H1 (cell line): ENCODE results near the gene TM9SF3. TPM values are rescaled to one million over a fixed set of nuclear protein-coding genes. Genes with fewer than 3 reads are reported as not detected.

Experiments
- CTCF ChIA-PET: fragments of 300-600 bp; sonication (Branson Sonifier 250); formaldehyde crosslinking; loops from one replicate; lab custom pipeline; 2021; ENCODE audit not compliant: partially characterized antibody; lab: Charles Lee
- POLR2A ChIA-PET: fragments of 300-600 bp; sonication (Branson Sonifier 250); formaldehyde crosslinking; loops from one replicate; lab custom pipeline; 2021; ENCODE audit warnings: inconsistent platforms; ENCODE audit not compliant: partially characterized antibody; lab: Charles Lee
- DNase-seq, 2 experiments: peaks; one replicate each; pipeline versions ENCODE4 v3.0.0 to v3.0.0-alpha.2; 2010 to 2022; ENCODE audit warnings: low spot score in 2 of 2, low read depth in 1 of 2, mixed read lengths in 1 of 2
- FAIRE-seq: peaks from 2 replicates; lab custom pipeline; 2011; peaks lifted over from hg19 to GRCh38; lab: Jason Lieb, UNC
- H2AFZ ChIP-seq: 2 replicates; pipeline ENCODE4 v1.8.1; 2012; ENCODE audit warnings: low read length, inconsistent platforms
- H2AK5ac ChIP-seq: 2 replicates; pipeline ENCODE4 v1.6.1; 2013; ENCODE audit warnings: low read depth, low read length
- H2BK120ac ChIP-seq: replicated peaks from 2 replicates; pipeline ENCODE3; 2013; ENCODE audit warnings: low read depth, low read length, inconsistent platforms
- H2BK12ac ChIP-seq: 2 replicates; pipeline ENCODE4 v1.6.1; 2013; ENCODE audit warnings: low read depth, low read length
- H2BK15ac ChIP-seq: 2 replicates; pipeline ENCODE4 v1.6.1; 2013; ENCODE audit warnings: low read length
- H2BK20ac ChIP-seq: 2 replicates; pipeline ENCODE4 v1.6.1; 2013; ENCODE audit warnings: low read length
- H2BK5ac ChIP-seq: 2 replicates; pipeline ENCODE4 v1.6.1; 2013; ENCODE audit warnings: low read depth, low read length
- H3K14ac ChIP-seq: 2 replicates; pipeline ENCODE4 v1.6.1; 2013; ENCODE audit warnings: inconsistent platforms; ENCODE audit not compliant: insufficient read length
- H3K18ac ChIP-seq: 2 replicates; pipeline ENCODE4 v1.6.1; 2013; ENCODE audit warnings: low read length; ENCODE audit errors: extremely low read depth
- H3K23ac ChIP-seq: 2 replicates; pipeline ENCODE4 v1.6.1; 2013; ENCODE audit warnings: inconsistent platforms; ENCODE audit not compliant: insufficient read length
- H3K23me2 ChIP-seq: 2 replicates; pipeline ENCODE4 v1.6.1; 2013; ENCODE audit warnings: low read depth, low read length
- H3K27ac ChIP-seq: 2 replicates; pipeline ENCODE4 v1.6.1; 2011; ENCODE audit warnings: low read depth, low read length, inconsistent platforms
- H3K27me3 ChIP-seq, 4 experiments: replicated peaks in 1 of 4; 1 replicate in 1 of 4; 2 replicates in 3 of 4; pipeline versions ENCODE4 v1.6.1 to v1.8.1; 2011 to 2013; ENCODE audit warnings: low read length in 3 of 4, mild to moderate bottlenecking in 3 of 4, inconsistent platforms in 2 of 4, mixed read lengths in 2 of 4, moderate library complexity in 1 of 4; ENCODE audit not compliant: control insufficient read depth in 3 of 4, insufficient read depth in 3 of 4; ENCODE audit errors: extremely low read depth in 1 of 4
- H3K36me3 ChIP-seq, 4 experiments: 2 replicates each; pipeline versions ENCODE4 v1.6.1 to v1.8.1; 2011 to 2013; ENCODE audit warnings: mild to moderate bottlenecking in 4 of 4, low read length in 3 of 4, moderate library complexity in 2 of 4, control low read depth in 1 of 4, inconsistent platforms in 1 of 4; ENCODE audit not compliant: insufficient read depth in 4 of 4, control insufficient read depth in 2 of 4
- H3K4ac ChIP-seq: replicated peaks from 2 replicates; pipeline ENCODE3; 2013; ENCODE audit warnings: low read length, low read depth, mixed read lengths, inconsistent platforms; ENCODE audit not compliant: insufficient read length
- H3K4me1 ChIP-seq, 4 experiments: replicated peaks in 1 of 4; 1 replicate in 1 of 4; 2 replicates in 3 of 4; pipeline versions ENCODE4 v1.6.1 to v1.8.1; 2011 to 2013; ENCODE audit warnings: low read length in 3 of 4, inconsistent platforms in 2 of 4, mixed read lengths in 1 of 4; ENCODE audit not compliant: insufficient read depth in 4 of 4, control insufficient read depth in 3 of 4
- H3K4me2 ChIP-seq, 2 experiments: 2 replicates each; pipeline versions ENCODE4 v1.6.1 to v1.8.1; 2011 to 2013; ENCODE audit warnings: low read depth in 2 of 2, low read length in 2 of 2, control low read depth in 1 of 2, inconsistent platforms in 1 of 2, mild to moderate bottlenecking in 1 of 2; ENCODE audit not compliant: insufficient read depth in 1 of 2
- H3K4me3 ChIP-seq, 4 experiments: fragments of 200-600, 300-600 bp in 1 of 4; sonication (generic), shearing (Covaris generic), sonication (Bioruptor Twin) in 1 of 4; 2 replicates each; pipeline versions ENCODE4 v1.5.1 to v1.8.1; 2011 to 2016; ENCODE audit warnings: low read length in 4 of 4, low read depth in 3 of 4, control low read depth in 2 of 4, inconsistent platforms in 2 of 4, mild to moderate bottlenecking in 2 of 4, mixed read lengths in 1 of 4, moderate library complexity in 1 of 4; ENCODE audit not compliant: insufficient read depth in 2 of 4; ENCODE audit errors: extremely low read depth in 1 of 4
- H3K56ac ChIP-seq: replicated peaks from 2 replicates; pipeline ENCODE3; 2013; ENCODE audit warnings: low read depth, mild to moderate bottlenecking, mixed read lengths, low read length, inconsistent platforms; ENCODE audit not compliant: insufficient read length
- H3K79me1 ChIP-seq: 2 replicates; pipeline ENCODE4 v1.6.1; 2013; ENCODE audit warnings: low read depth, low read length, control low read depth
- H3K79me2 ChIP-seq, 2 experiments: 2 replicates each; pipeline versions ENCODE4 v1.6.1 to v1.8.1; 2012 to 2013; ENCODE audit warnings: low read length in 2 of 2, mild to moderate bottlenecking in 2 of 2, inconsistent platforms in 1 of 2; ENCODE audit not compliant: insufficient read depth in 2 of 2, control insufficient read depth in 1 of 2
- H3K9ac ChIP-seq, 4 experiments: replicated peaks in 1 of 4; 1 replicate in 1 of 4; 2 replicates in 3 of 4; pipeline versions ENCODE4 v1.6.1 to v1.8.1; 2011 to 2013; ENCODE audit warnings: low read depth in 3 of 4, low read length in 3 of 4, control low read depth in 2 of 4, mild to moderate bottlenecking in 2 of 4, moderate library complexity in 2 of 4, inconsistent platforms in 1 of 4; ENCODE audit errors: extremely low read depth in 1 of 4
- H3K9me3 ChIP-seq, 2 experiments: 2 replicates each; pipeline versions ENCODE4 v1.6.1 to v1.8.1; 2012 to 2013; ENCODE audit warnings: mild to moderate bottlenecking in 2 of 2, moderate library complexity in 2 of 2, control low read depth in 1 of 2, inconsistent platforms in 1 of 2, low read depth in 1 of 2, low read length in 1 of 2, mixed read lengths in 1 of 2; ENCODE audit not compliant: insufficient read depth in 2 of 2
- H4K20me1 ChIP-seq, 2 experiments: replicated peaks in 1 of 2; 2 replicates each; pipeline versions ENCODE3 to v1.8.1; 2011 to 2013; ENCODE audit warnings: inconsistent platforms in 2 of 2, low read length in 2 of 2, mild to moderate bottlenecking in 1 of 2; ENCODE audit not compliant: insufficient read depth in 2 of 2, control insufficient read depth in 1 of 2
- H4K5ac ChIP-seq: 2 replicates; pipeline ENCODE4 v1.6.1; 2013; ENCODE audit warnings: low read length, low read depth, mixed read lengths, inconsistent platforms; ENCODE audit not compliant: insufficient read length
- H4K8ac ChIP-seq: 2 replicates; pipeline ENCODE4 v1.8.0; 2013; ENCODE audit warnings: mild to moderate bottlenecking, moderate library complexity, low read length, inconsistent platforms; ENCODE audit not compliant: insufficient read depth; ENCODE audit errors: extremely low read depth
- H4K91ac ChIP-seq: replicated peaks from 2 replicates; pipeline ENCODE3; 2013; ENCODE audit warnings: low read length, mixed read lengths, inconsistent platforms; ENCODE audit not compliant: insufficient read length
- BCL11A ChIP-seq, 2 experiments: IDR thresholded peaks; one replicate each; pipeline ENCODE4 v1.6.1; 2011; ENCODE audit warnings: low read depth in 2 of 2, low read length in 2 of 2, mild to moderate bottlenecking in 2 of 2
- CTBP2 ChIP-seq: IDR thresholded peaks from 2 replicates; pipeline ENCODE4 v1.7.0; 2011; ENCODE audit warnings: borderline replicate concordance, mild to moderate bottlenecking, moderate library complexity, mixed read lengths, low read length; ENCODE audit not compliant: insufficient read depth, insufficient read length
- KDM1A ChIP-seq: fragments of 200-600, 300-600 bp; sonication (generic); IDR thresholded peaks from 2 replicates; pipeline ENCODE4 v1.7.1; 2016; ENCODE audit warnings: mild to moderate bottlenecking, low read length, borderline replicate concordance
- NRF1 ChIP-seq: IDR thresholded peaks from 2 replicates; pipeline ENCODE4 v1.6.1; 2011; ENCODE audit warnings: mild to moderate bottlenecking, low read depth, low read length, improper control_type of control experiment
- PHF8 ChIP-seq: fragments of 200-600 bp; sonication (generic); conservative IDR thresholded peaks from 2 replicates; pipeline ENCODE4 v1.7.1; 2012; ENCODE audit warnings: low read depth, mild to moderate bottlenecking, inconsistent platforms, low read length, moderate library complexity
- POLR2A ChIP-seq, 2 experiments: IDR thresholded peaks; 1 replicate in 1 of 2; 2 replicates in 1 of 2; pipeline ENCODE4 v1.6.1; 2011; ENCODE audit warnings: low read depth in 2 of 2, low read length in 2 of 2, mild to moderate bottlenecking in 2 of 2; ENCODE audit errors: control extremely low read depth in 1 of 2
- RBBP5 ChIP-seq: IDR thresholded peaks from 2 replicates; pipeline ENCODE4 v1.7.1; 2012; ENCODE audit warnings: low read depth, mild to moderate bottlenecking, inconsistent platforms, low read length, moderate library complexity, borderline replicate concordance
- RFX5 ChIP-seq: IDR thresholded peaks from 2 replicates; pipeline ENCODE4 v1.6.1; 2011; ENCODE audit warnings: low read depth, low read length, improper control_type of control experiment, borderline replicate concordance
- SP4 ChIP-seq: IDR thresholded peaks from 2 replicates; pipeline ENCODE4 v1.6.1; 2012; ENCODE audit warnings: low read length, inconsistent platforms
- SRF ChIP-seq: IDR thresholded peaks from 2 replicates; pipeline ENCODE4 v1.6.1; 2011; ENCODE audit warnings: mild to moderate bottlenecking, low read depth, low read length, moderate library complexity
- WGBS, 2 experiments: shearing (Covaris generic) in 1 of 2; methylation state at CpG; one replicate each; pipeline versions ENCODE4 v1.1.6 to v1.1.7; 2013 to 2015; ENCODE audit warnings: low lambda C conversion rate in 2 of 2, mixed read lengths in 2 of 2, inconsistent platforms in 1 of 2, low coverage in 1 of 2, missing lambda C conversion rate in 1 of 2; ENCODE audit not compliant: insufficient replicate concordance in 2 of 2, insufficient coverage in 1 of 2, insufficient read length in 1 of 2; ENCODE audit errors: extremely low coverage in 1 of 2, missing lambda C conversion rate in 1 of 2; 5-methylcytosine and 5-hydroxymethylcytosine counted together
- polyA plus RNA-seq, 7 experiments: library from polyadenylated mRNA; depleted of rRNA in 3 of 7; stranded (reverse) in 5 of 7; unstranded in 2 of 7; fragments of >200 nt in 5 of 7; fragments of 200-250 nt in 2 of 7; gene quantifications; 1 replicate in 5 of 7; 2 replicates in 1 of 7; 4 replicates in 1 of 7; pipeline versions ENCODE4 v1.2.1 to v1.2.3, GENCODE V29; 2011 to 2013; ENCODE audit warnings: missing spikeins in 2 of 7, mixed read lengths in 2 of 7
- total RNA-seq: library from RNA; stranded (reverse); fragmentation: NEBNext Ultra II Directional; extraction: Animal tissue kit (Norgen Biotek cat#: 25700); gene quantifications from 2 replicates; pipeline ENCODE4 v1.2.1, GENCODE V29; 2021

TM9SF3 gene
- total and polyA plus RNA-seq, 2 of the 8 experiments (the other 6 are each of a cell fraction or from before 2014, with no cell fraction given) = 123 to 127 TPM

GRCh38 chr10:96517284-96517683 is 69.5 kb downstream of the TM9SF3 start:
- ChIA-PET POLR2A (interaction anchor here (0.8 to 1.7 kb wide), 4 partner anchors 16 to 146 kb away, joined by 3 to 5 read pairs (median 3); no protein-coding TSS in a partner anchor), CTCF (interaction anchor here (1.1 to 1.3 kb wide), 2 partner anchors 9 to 48 kb away, joined by 3 read pairs; no protein-coding TSS in a partner anchor)
- Histone ChIP-seq H3K4ac (no peak overlapping the region), H3K36me3 (peaks cover 0 to 14% (median 2%) of the 10 kb centered on the region in 4 experiments; a peak in 4 of 8 replicates), H3K9ac (no peak overlapping the region), H2AK5ac (no peak overlapping the region), H3K14ac (no peak overlapping the region), H2BK15ac (no peak overlapping the region), H3K4me3 (no peak overlapping the region), H3K56ac (no peak overlapping the region), H4K5ac (no peak overlapping the region), H2BK120ac (no peak overlapping the region), H3K4me2 (no peak overlapping the region), H2BK5ac (no peak overlapping the region), H4K20me1 (peaks cover 3 to 5% of the 10 kb centered on the region in 2 experiments), H3K27ac (no peak overlapping the region), H3K4me1 (peaks cover 0 to 4% (median 1%) of the 10 kb centered on the region in 4 experiments; a peak in 4 of 7 replicates), H3K79me2 (no peaks in the 10 kb centered on the region), H2BK12ac (no peak overlapping the region), H4K91ac (no peak overlapping the region), H2BK20ac (no peak overlapping the region), H3K27me3 (peaks cover 3 to 10% (median 8%) of the 10 kb centered on the region in 4 experiments), H3K79me1 (no peaks in the 10 kb centered on the region), H2AFZ (no peak overlapping the region), H3K9me3 (no peaks in the 10 kb centered on the region), H3K18ac (no peak overlapping the region), H3K23ac (no peak overlapping the region), H4K8ac (no peak overlapping the region), H3K23me2 (peaks cover 14% of the 10 kb centered on the region)
- DNase-seq (no peak), FAIRE-seq (no peak)
- WGBS, 2 experiments = 83% methylated on average over 1 of the region's 1 CpG; no CpG with 5 or more reads in 1 of the 2 experiments
- no peak for TF ChIP-seq SP4
- TF ChIP-seq KDM1A = no peak
- TF ChIP-seq POLR2A (IDR thresholded peaks at IDR 0.05; ENCODE audit: control extremely low read depth in 1 of 2, low read depth in 2 of 2, low read length in 2 of 2) = no peak
- no peak for TF ChIP-seq CTBP2
- no peak for TF ChIP-seq PHF8
- TF ChIP-seq BCL11A (IDR thresholded peaks at IDR 0.05; ENCODE audit: low read depth in 2 of 2, low read length in 2 of 2) = no peak
- TF ChIP-seq SRF = no peak
- no peak for TF ChIP-seq RBBP5
- TF ChIP-seq RFX5 = no peak
- no peak for TF ChIP-seq NRF1
